Measurements from ENCODE around the gene RIMBP2.

DNA sequence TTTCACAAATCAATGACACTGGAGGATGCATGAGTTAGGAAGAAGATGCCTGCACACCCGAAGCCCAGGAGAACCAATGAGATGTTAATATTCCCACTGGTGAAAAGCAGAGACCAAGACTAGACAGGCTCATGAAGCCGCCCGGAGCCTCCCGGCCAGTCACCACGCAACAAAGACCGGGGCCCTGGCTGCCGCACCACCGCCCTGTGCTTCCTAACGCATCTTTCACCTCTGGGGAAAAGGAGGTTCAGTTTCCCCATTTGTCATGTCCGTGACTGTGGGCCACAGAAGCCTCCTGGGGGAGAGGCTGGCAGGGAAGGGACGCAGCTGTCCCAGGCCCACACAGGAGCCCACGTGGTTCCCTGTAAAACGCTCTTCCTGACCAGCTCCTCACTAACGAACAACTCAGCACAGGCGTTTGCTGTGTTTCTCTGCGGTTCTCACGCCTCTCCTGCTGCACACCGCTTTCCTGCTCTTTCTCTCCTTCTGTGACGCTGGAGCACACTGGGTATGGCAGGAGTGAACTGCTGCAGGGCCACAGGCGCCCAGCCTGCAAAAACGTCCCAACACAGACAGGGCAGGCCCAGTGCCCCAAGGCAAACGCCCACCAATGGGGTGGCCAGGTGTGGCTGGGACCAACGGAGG lies 10.8 kb downstream of the RIMBP2 start:
- TF ChIP-seq CTCF (IDR thresholded peaks at IDR 0.05; ENCODE audit: low read depth, low read length) = no peak
- TF ChIP-seq EZH2phosphoT487 (IDR thresholded peaks at IDR 0.05; ENCODE audit: low read depth) = no peak

All from OCI-LY3 (cell line).